HG03135 (cell line): Measurements from ENCODE around the gene AHR.

ENCODE experiments used
- ATAC-seq: cut with Tn5 transposase; IDR thresholded peaks from one replicate; pipeline ENCODE4 v1.9.1; 2021; ENCODE audit warnings: mild to moderate bottlenecking, moderate library complexity; ENCODE audit not compliant: unreplicated experiment

AHR gene

GRCh38 chr7:17298102-17298839 lies at the start of gene AHR:
Gene AHR, plus strand, starts transcription at chr7:17298652. Its CDS starts 613 bp downstream, at chr7:17299265.
- ATAC-seq: peak; percentile 56

- ATAC-seq: no peak
These were observed 44.6 kb upstream of the AHR start for GRCh38 chr7:17253885-17254284.

- ATAC-seq: no peak
These were observed 42.5 kb upstream of the AHR start for GRCh38 chr7:17255926-17256325.

- no peak for ATAC-seq
These were observed 42.1 kb upstream of the AHR start for GRCh38 chr7:17256375-17256774.

- no peak for ATAC-seq
These were observed 31.9 kb upstream of the AHR start for GRCh38 chr7:17266565-17266964.

GRCh38 chr7:17269341-17270221 lies 28.9 kb upstream of the AHR start:
- ATAC-seq: no peak

GRCh38 chr7:17274551-17275245 lies 23.8 kb upstream of the AHR start:
- ATAC-seq: no peak

GRCh38 chr7:17275749-17276671 lies 22.4 kb upstream of the AHR start:
- no peak for ATAC-seq

- no peak for ATAC-seq
These were observed 19.4 kb upstream of the AHR start for GRCh38 chr7:17279061-17279460.

GRCh38 chr7:17289074-17289645 lies 9.3 kb upstream of the AHR start:
- no peak for ATAC-seq

- no peak for ATAC-seq
These were observed 5.6 kb upstream of the AHR start for GRCh38 chr7:17292843-17293242.

- no peak for ATAC-seq
These were observed 5.0 kb upstream of the AHR start for GRCh38 chr7:17293481-17293880.

GRCh38 chr7:17297243-17297642 lies 1.2 kb upstream of the AHR start:
- ATAC-seq: no peak

- ATAC-seq: peak; percentile 40
These were observed 509 bp downstream of the AHR start for GRCh38 chr7:17298840-17299482.

- ATAC-seq: peak; percentile 13
These were observed 1.1 kb downstream of the AHR start for GRCh38 chr7:17299483-17299991.

- no peak for ATAC-seq
These were observed 1.6 kb downstream of the AHR start for GRCh38 chr7:17300012-17300411.

GRCh38 chr7:17300437-17300836 lies 2.0 kb downstream of the AHR start:
- ATAC-seq: no peak

GRCh38 chr7:17301471-17302456 lies 3.3 kb downstream of the AHR start:
- ATAC-seq: no peak
